ENCODE data around the gene TSPAN12. TPM values are rescaled to one million over a fixed set of nuclear protein-coding genes. Genes with fewer than 3 reads are reported as not detected.

The TSPAN12 gene
- polyA plus RNA-seq, 1 donor from 2014 or later = 2.2 TPM

- Histone ChIP-seq H3K9me2 (ENCODE audit: insufficient read depth, low read length) (no peaks in the 10 kb centered on the region), H3K27ac (ENCODE audit: low read length) (no peak overlapping the region), H3K36me3 (ENCODE audit: insufficient read depth, low read length) (no peaks in the 10 kb centered on the region), H3K27me3 (ENCODE audit: insufficient read depth, low read depth, low read length) (no peaks in the 10 kb centered on the region), H3K9me3 (ENCODE audit: low read length) (no peaks in the 10 kb centered on the region), H3K4me2 (ENCODE audit: low read length) (no peak overlapping the region), H3K4me3 (ENCODE audit: low read length) (no peak overlapping the region), H4K20me1 (ENCODE audit: insufficient read depth) (no peaks in the 10 kb centered on the region), H3K79me2 (replicated peaks; ENCODE audit: insufficient read depth, low read length) (no peaks in the 10 kb centered on the region), H3K9ac (ENCODE audit: low read length) (no peak overlapping the region), H3F3A (ENCODE audit: insufficient read depth, low read length, poor library complexity, severe bottlenecking) (no peaks in the 10 kb centered on the region), H2AFZ (ENCODE audit: low read depth, low read length) (no peak overlapping the region)
- TF ChIP-seq EZH2 (IDR thresholded peaks at IDR 0.05; ENCODE audit: borderline replicate concordance, insufficient read depth, low read length, poor library complexity, severe bottlenecking) (no peak), POLR2AphosphoS5 (IDR thresholded peaks at IDR 0.05) (no peak), RAD21 (conservative IDR thresholded peaks at IDR 0.05) (no peak), SMC3 (conservative IDR thresholded peaks at IDR 0.05; ENCODE audit: poor library complexity) (no peak), CTCF (IDR thresholded peaks at IDR 0.05; ENCODE audit: poor library complexity, severe bottlenecking) (no peak), EP300 (conservative IDR thresholded peaks at IDR 0.05; ENCODE audit: poor library complexity, severe bottlenecking) (no peak)
- TF ChIP-seq, protein P1, sequence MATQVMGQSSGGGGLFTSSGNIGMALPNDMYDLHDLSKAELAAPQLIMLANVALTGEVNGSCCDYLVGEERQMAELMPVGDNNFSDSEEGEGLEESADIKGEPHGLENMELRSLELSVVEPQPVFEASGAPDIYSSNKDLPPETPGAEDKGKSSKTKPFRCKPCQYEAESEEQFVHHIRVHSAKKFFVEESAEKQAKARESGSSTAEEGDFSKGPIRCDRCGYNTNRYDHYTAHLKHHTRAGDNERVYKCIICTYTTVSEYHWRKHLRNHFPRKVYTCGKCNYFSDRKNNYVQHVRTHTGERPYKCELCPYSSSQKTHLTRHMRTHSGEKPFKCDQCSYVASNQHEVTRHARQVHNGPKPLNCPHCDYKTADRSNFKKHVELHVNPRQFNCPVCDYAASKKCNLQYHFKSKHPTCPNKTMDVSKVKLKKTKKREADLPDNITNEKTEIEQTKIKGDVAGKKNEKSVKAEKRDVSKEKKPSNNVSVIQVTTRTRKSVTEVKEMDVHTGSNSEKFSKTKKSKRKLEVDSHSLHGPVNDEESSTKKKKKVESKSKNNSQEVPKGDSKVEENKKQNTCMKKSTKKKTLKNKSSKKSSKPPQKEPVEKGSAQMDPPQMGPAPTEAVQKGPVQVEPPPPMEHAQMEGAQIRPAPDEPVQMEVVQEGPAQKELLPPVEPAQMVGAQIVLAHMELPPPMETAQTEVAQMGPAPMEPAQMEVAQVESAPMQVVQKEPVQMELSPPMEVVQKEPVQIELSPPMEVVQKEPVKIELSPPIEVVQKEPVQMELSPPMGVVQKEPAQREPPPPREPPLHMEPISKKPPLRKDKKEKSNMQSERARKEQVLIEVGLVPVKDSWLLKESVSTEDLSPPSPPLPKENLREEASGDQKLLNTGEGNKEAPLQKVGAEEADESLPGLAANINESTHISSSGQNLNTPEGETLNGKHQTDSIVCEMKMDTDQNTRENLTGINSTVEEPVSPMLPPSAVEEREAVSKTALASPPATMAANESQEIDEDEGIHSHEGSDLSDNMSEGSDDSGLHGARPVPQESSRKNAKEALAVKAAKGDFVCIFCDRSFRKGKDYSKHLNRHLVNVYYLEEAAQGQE (IDR thresholded peaks at IDR 0.05; ENCODE audit: borderline replicate concordance) = no peak
Measured at GRCh38 chr7:120740348-120740747, 117.6 kb downstream of the TSPAN12 start.

DNA sequence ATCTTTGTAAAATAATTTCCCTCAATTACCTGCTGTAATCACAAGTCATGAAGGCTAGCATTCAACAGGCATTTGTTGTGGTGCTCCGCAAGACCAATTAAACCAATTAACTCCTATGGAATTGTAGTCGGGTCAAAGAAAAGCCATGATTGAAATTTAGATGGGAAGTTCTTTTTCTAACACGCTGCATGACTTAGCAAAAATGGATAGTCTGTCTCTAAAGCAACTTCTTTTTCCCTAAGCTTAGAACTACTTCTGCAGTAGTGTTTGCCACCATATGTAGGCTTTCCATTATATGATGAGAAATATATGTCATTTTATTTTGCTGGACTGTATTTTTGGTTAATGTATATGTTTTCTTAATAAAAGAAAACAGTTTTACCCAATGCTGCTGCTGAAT is 119.1 kb downstream of the TSPAN12 start:
- H3K4me2 ChIP-seq (ENCODE audit: low read length) = no peak overlapping the region
- no peak overlapping the region for H3K9ac ChIP-seq (ENCODE audit: low read length)
- no peaks in the 10 kb centered on the region for H3K9me2 ChIP-seq (ENCODE audit: insufficient read depth, low read length)
- H2AFZ ChIP-seq (ENCODE audit: low read depth, low read length) = no peak overlapping the region
- TF ChIP-seq EP300 (conservative IDR thresholded peaks at IDR 0.05; ENCODE audit: poor library complexity, severe bottlenecking) (no peak), SMC3 (conservative IDR thresholded peaks at IDR 0.05; ENCODE audit: poor library complexity) (no peak), POLR2AphosphoS5 (IDR thresholded peaks at IDR 0.05) (no peak), RAD21 (conservative IDR thresholded peaks at IDR 0.05) (no peak), MXI1 (conservative IDR thresholded peaks at IDR 0.05; ENCODE audit: poor library complexity, severe bottlenecking) (no peak), CTCF (IDR thresholded peaks at IDR 0.05; ENCODE audit: poor library complexity, severe bottlenecking) (no peak), TAF1 (IDR thresholded peaks at IDR 0.05; ENCODE audit: low read depth) (no peak), EZH2 (IDR thresholded peaks at IDR 0.05; ENCODE audit: borderline replicate concordance, insufficient read depth, low read length, poor library complexity, severe bottlenecking) (no peak)
- TF ChIP-seq, protein P1 (IDR thresholded peaks at IDR 0.05; ENCODE audit: borderline replicate concordance) = no peak
- H3F3A ChIP-seq (ENCODE audit: insufficient read depth, low read length, poor library complexity, severe bottlenecking) = no peaks in the 10 kb centered on the region
- H4K20me1 ChIP-seq (ENCODE audit: insufficient read depth) = no peaks in the 10 kb centered on the region
- no peaks in the 10 kb centered on the region for H3K79me2 ChIP-seq (replicated peaks; ENCODE audit: insufficient read depth, low read length)
- no peaks in the 10 kb centered on the region for H3K27me3 ChIP-seq (ENCODE audit: insufficient read depth, low read depth, low read length)
- H3K4me3 ChIP-seq (ENCODE audit: low read length) = no peak overlapping the region
- H3K9me3 ChIP-seq (ENCODE audit: low read length) = no peaks in the 10 kb centered on the region
- no peak overlapping the region for H3K27ac ChIP-seq (ENCODE audit: low read length)
- no peaks in the 10 kb centered on the region for H3K36me3 ChIP-seq (ENCODE audit: insufficient read depth, low read length)
